Common myeloid progenitor, CD34-positive (primary cell): ENCODE results near the gene CACNA1S.

Experiments used
- CTCF ChIA-PET: fragments of 350-600 bp; sonication (Branson Sonifier 250); formaldehyde crosslinking; loops from one replicate; lab custom pipeline; 2021; ENCODE audit warnings: antibody characterized with exemption; lab: Charles Lee
- POLR2A ChIA-PET: fragments of 350-600 bp; sonication (Branson Sonifier 250); formaldehyde crosslinking; loops from one replicate; lab custom pipeline; 2021; ENCODE audit warnings: antibody characterized with exemption; lab: Charles Lee
- DNase-seq, 3 donors: peaks; one replicate each; pipeline versions ENCODE4 v3.0.0 to v3.0.0-alpha.2; 2013
- H3K27ac ChIP-seq, 2 experiments: 1 replicate in 1 of 2; 2 replicates in 1 of 2; pipeline ENCODE4 v1.7.0; 2013; ENCODE audit warnings: inconsistent platforms in 2 of 2, low read length in 2 of 2, mild to moderate bottlenecking in 2 of 2, low read depth in 1 of 2, moderate library complexity in 1 of 2; ENCODE audit not compliant: severe bottlenecking in 2 of 2, insufficient read depth in 1 of 2, poor library complexity in 1 of 2
- H3K27me3 ChIP-seq, 5 experiments: replicated peaks in 2 of 5; 1 replicate in 3 of 5; 2 replicates in 2 of 5; pipeline versions ENCODE4 v1.6.1 to v1.7.0; 2013; ENCODE audit warnings: low read length in 4 of 5, mild to moderate bottlenecking in 2 of 5, moderate library complexity in 2 of 5, inconsistent platforms in 1 of 5; ENCODE audit not compliant: insufficient read depth in 5 of 5, control insufficient read depth in 4 of 5
- H3K36me3 ChIP-seq, 4 experiments: 1 replicate in 2 of 4; 2 replicates in 2 of 4; pipeline versions ENCODE4 v1.6.1 to v1.7.0; 2013; ENCODE audit warnings: low read length in 3 of 4, control low read depth in 1 of 4, mild to moderate bottlenecking in 1 of 4; ENCODE audit not compliant: control insufficient read depth in 4 of 4, insufficient read depth in 4 of 4
- H3K4me1 ChIP-seq, 4 experiments: 1 replicate in 3 of 4; 2 replicates in 1 of 4; pipeline versions ENCODE4 v1.6.1 to v1.7.1; 2013; ENCODE audit warnings: low read length in 3 of 4, mild to moderate bottlenecking in 3 of 4, control low read depth in 1 of 4, inconsistent platforms in 1 of 4, moderate library complexity in 1 of 4; ENCODE audit not compliant: control insufficient read depth in 4 of 4, insufficient read depth in 4 of 4; ENCODE audit errors: control extremely low read depth in 1 of 4
- H3K4me3 ChIP-seq, 7 experiments: 1 replicate in 4 of 7; 2 replicates in 3 of 7; pipeline versions ENCODE4 v1.5.1 to v1.7.0; 2013; ENCODE audit warnings: mild to moderate bottlenecking in 7 of 7, low read length in 6 of 7, moderate library complexity in 6 of 7, inconsistent platforms in 2 of 7, low read depth in 2 of 7, control low read depth in 1 of 7; ENCODE audit not compliant: insufficient read depth in 4 of 7, control insufficient read depth in 1 of 7; ENCODE audit errors: extremely low read depth in 1 of 7
- H3K9me3 ChIP-seq, 5 experiments: 1 replicate in 4 of 5; 2 replicates in 1 of 5; pipeline versions ENCODE4 v1.6.1 to v1.7.1; 2013; ENCODE audit warnings: low read length in 4 of 5, mild to moderate bottlenecking in 2 of 5, inconsistent platforms in 1 of 5, low read depth in 1 of 5, moderate library complexity in 1 of 5; ENCODE audit not compliant: control insufficient read depth in 4 of 5, insufficient read depth in 2 of 5; ENCODE audit errors: control extremely low read depth in 1 of 5
- WGBS: methylation state at CpG from one replicate; pipeline ENCODE4 v1.1.5; 2013; ENCODE audit not compliant: insufficient coverage; 5-methylcytosine and 5-hydroxymethylcytosine counted together

The CACNA1S gene

DNA sequence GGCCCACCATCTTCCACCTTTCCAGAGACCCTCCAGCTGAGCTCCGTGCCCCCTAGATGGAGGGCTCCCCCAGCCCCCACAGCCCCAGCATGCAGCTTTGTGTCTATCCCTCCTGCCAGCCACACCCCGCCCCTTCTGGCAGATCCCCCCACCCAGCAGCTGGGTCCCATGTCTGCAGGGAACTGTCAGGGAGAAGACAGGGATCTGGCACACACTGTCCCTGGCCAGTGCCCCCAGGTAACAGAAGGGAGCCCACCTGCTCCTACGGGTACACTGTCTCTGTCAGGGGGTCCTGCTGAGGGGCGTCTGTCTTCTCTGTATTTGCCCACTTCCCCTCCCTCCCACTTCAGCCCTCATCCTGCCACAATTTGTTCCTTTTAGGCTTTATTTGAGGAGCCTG is 77.6 kb downstream of the CACNA1S start:
- no peak overlapping the region for H3K27ac ChIP-seq
- ChIA-PET POLR2A (no interaction called here), CTCF (interaction anchor here (1.0 to 12.4 kb wide), 6 partner anchors 8 to 63 kb away, joined by 4 to 133 read pairs (median 6); partner anchors contain the start of gene KIF21B)
- no peaks in the 10 kb centered on the region for H3K27me3 ChIP-seq
- H3K4me1 ChIP-seq: peaks cover 0 to 5% (median 0%) of the 10 kb centered on the region in 4 experiments
- H3K36me3 ChIP-seq: no peaks in the 10 kb centered on the region
- H3K4me3 ChIP-seq: no peak overlapping the region
- H3K9me3 ChIP-seq: no peaks in the 10 kb centered on the region
- no peak for DNase-seq
- 83% methylated on average over 2 of the region's 4 CpGs for WGBS

DNA sequence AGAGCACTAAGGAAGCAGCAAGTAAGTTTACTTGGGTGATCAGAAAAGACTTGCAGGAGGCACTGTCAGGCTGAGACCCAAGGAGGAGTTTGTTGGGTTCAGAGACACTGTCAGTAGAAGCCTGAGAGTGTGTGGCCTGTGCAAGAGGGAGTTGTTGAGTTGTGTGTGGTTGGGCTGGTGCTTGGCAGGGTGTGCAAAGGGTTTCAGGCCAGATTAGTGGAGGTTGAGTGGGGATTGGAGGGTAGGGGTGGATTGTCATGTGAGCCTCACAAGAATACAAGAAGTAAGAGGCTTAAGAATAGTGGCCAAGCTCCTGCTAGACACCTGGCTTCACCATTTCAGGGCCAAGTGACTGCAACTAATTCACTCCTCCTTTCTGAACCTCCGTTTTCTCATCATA is 79.8 kb downstream of the CACNA1S start:
- no peaks in the 10 kb centered on the region for H3K36me3 ChIP-seq
- H3K27me3 ChIP-seq: no peaks in the 10 kb centered on the region
- H3K4me3 ChIP-seq: no peak overlapping the region
- ChIA-PET POLR2A (no interaction called here), CTCF (interaction anchor here (1.6 kb wide), 1 partner anchor 12 kb away, joined by 5 read pairs; no protein-coding TSS in a partner anchor)
- no peak for DNase-seq
- no peaks in the 10 kb centered on the region for H3K9me3 ChIP-seq
- peaks cover 0 to 18% (median 8%) of the 10 kb centered on the region in 4 experiments for H3K4me1 ChIP-seq
- no CpG with 5 or more reads among the region's 1 CpG for WGBS
- H3K27ac ChIP-seq: no peak overlapping the region

DNA sequence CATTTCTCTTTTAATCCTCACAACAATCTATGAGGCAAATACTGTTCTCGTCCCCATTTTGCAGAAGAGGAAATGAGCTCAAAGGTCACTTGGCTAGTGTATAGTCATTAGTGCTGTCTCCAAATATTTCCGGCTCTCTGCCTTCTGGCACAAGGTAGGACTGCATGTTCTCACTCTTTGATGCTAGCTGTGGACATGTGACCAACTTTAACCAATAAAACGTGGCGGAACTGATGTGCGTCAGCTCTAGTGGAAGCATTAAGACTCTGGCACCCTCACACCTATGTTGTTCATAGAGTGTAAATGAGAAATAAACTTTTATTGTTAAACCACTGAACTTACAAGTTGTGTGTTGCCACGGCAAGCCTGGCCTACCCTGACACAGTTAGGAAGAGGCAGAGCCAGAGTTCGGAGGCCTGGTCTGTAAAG is 83.8 kb downstream of the CACNA1S start:
- Histone ChIP-seq H3K27me3 (no peaks in the 10 kb centered on the region), H3K36me3 (no peaks in the 10 kb centered on the region), H3K9me3 (no peaks in the 10 kb centered on the region), H3K4me3 (no peak overlapping the region), H3K4me1 (peaks cover 15 to 54% (median 43%) of the 10 kb centered on the region in 4 experiments), H3K27ac (no peak overlapping the region)
- POLR2A ChIA-PET: no interaction called here
- 90% methylated on average over 3 of the region's 7 CpGs for WGBS
- CTCF ChIA-PET: interaction anchor here (1.0 to 7.2 kb wide), 3 partner anchors 8 to 38 kb away, joined by 3 to 133 read pairs (median 6); no protein-coding TSS in a partner anchor
- no peak for DNase-seq

DNA sequence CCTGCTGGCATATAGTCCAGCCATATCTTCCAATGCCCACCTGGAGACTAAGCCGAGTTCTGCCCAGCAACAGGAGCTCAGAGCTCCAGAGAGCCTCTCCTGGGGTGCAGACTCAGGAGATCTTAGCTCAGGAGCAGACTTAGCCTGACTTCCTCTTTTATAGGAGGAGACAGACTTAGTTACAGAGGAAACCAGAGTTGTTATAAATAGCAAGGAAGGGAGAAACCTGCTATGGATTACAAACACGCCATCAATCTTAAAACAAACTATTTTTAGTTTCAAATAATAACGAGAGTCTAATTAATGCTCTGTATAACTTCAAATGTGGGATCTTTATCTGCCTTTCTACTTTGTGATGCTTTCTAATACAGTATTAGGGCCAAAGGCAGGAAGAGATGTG is 85.4 kb downstream of the CACNA1S start:
- peak overlapping the region in 4 of 7 experiments; percentile 22 to 56 (median 41) for H3K4me3 ChIP-seq

DNA sequence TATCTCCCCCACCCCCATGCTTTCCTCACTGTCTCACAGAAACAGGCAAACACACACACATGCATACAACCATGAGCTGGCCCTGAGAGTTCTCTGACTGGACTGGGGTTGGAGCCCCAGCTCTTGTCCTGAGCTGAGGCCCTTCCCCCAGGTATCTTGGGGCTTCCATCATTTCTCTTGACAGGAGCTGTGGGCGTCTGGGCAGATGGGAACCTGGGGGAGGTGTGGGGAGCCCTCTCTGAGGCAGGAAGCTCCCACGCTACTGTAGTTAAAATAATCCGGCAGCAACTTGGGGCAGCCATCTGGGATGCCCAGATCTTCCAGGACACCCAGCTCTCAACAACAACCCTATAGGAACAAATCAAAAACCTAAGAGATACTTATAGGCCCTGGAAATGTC is 86.0 kb downstream of the CACNA1S start:
- CTCF ChIA-PET: interaction anchor here (0.9 to 8.7 kb wide), 11 partner anchors 10 to 1340 kb away, joined by 3 to 133 read pairs (median 6); no protein-coding TSS in a partner anchor

More for the DNA sequence above, 85.4 kb downstream of the CACNA1S start:
- peak; percentile 42 to 74 (median 66) for DNase-seq
- H3K36me3 ChIP-seq: no peaks in the 10 kb centered on the region
- ChIA-PET POLR2A (interaction anchor here (0.7 kb wide), 1 partner anchor 9 kb away, joined by 4 read pairs; no protein-coding TSS in a partner anchor), CTCF (interaction anchor here (1.7 to 8.7 kb wide), 8 partner anchors 11 to 404 kb away, joined by 3 to 133 read pairs (median 24); no protein-coding TSS in a partner anchor)
- no peaks in the 10 kb centered on the region for H3K9me3 ChIP-seq
- no CpG with 5 or more reads among the region's 3 CpGs for WGBS
- H3K4me1 ChIP-seq: peaks cover 20 to 67% (median 57%) of the 10 kb centered on the region in 4 experiments
- H3K27ac ChIP-seq: peak overlapping the region in 1 of 2 experiments; percentile 9
- no peaks in the 10 kb centered on the region for H3K27me3 ChIP-seq

DNA sequence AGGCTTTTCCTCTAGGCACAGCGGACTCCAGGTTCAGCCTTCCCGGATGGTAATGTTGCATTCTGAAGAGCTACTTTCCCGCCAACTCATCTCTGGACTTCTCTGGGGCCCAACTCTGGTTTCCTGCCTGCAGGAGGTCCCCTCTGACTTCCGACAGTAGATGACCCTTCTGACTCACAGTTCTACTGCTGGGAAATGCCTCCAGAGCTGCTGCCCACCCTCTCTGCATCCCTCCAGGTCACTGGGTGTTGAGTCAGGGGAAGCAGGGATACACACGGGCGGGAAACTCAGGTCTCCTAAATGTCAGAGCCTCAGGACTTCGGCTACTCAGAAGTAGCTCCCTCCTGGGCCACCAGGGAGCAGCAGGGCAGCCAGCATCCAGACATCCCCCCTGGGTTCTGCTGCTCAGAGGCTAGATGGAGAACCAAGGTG is 86.6 kb downstream of the CACNA1S start:
- ChIA-PET POLR2A (interaction anchor here (0.6 kb wide), 1 partner anchor 148 kb away, joined by 3 read pairs; no protein-coding TSS in a partner anchor), CTCF (interaction anchor here (0.9 to 8.7 kb wide), 12 partner anchors 10 to 1339 kb away, joined by 3 to 133 read pairs (median 6); no protein-coding TSS in a partner anchor)
- H3K9me3 ChIP-seq: no peaks in the 10 kb centered on the region
- no peaks in the 10 kb centered on the region for H3K36me3 ChIP-seq
- H3K4me1 ChIP-seq: peaks cover 25 to 75% (median 69%) of the 10 kb centered on the region in 4 experiments
- H3K4me3 ChIP-seq: no peak overlapping the region
- peak in 2 of 3 donors; percentile 31 to 37 for DNase-seq
- 62% methylated on average over 7 of the region's 7 CpGs for WGBS
- H3K27me3 ChIP-seq: no peaks in the 10 kb centered on the region
- H3K27ac ChIP-seq: no peak overlapping the region

More for the DNA sequence above, 86.0 kb downstream of the CACNA1S start:
- Histone ChIP-seq H3K27ac (no peak overlapping the region), H3K27me3 (no peaks in the 10 kb centered on the region), H3K4me1 (peaks cover 23 to 68% (median 63%) of the 10 kb centered on the region in 4 experiments), H3K9me3 (no peaks in the 10 kb centered on the region), H3K36me3 (no peaks in the 10 kb centered on the region), H3K4me3 (peak overlapping the region in 3 of 7 experiments; percentile 5 to 52 (median 22))
- POLR2A ChIA-PET: interaction anchor here (0.7 kb wide), 1 partner anchor 9 kb away, joined by 4 read pairs; no protein-coding TSS in a partner anchor
- DNase-seq: no peak
- WGBS: 7% methylated on average over 3 of the region's 3 CpGs

DNA sequence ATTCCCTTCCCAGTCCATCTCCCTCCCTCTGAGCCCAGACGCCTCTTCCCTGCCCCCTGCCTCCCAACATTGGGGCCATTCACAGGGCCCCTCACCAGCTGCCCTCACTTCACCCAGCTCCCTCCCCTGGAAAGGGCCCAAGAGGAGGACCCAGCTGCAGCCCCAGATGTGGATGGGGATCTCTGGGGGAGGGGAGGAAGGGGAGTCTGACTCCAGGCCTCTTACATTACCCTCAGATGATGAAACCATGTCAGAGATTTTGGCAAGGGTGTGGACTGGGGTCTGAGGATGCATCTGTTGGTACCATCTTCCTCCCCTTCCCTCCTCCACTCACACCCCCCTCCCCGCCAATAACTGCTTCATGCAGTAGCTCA is 87.6 kb downstream of the CACNA1S start:
- H3K9me3 ChIP-seq: no peaks in the 10 kb centered on the region
- H3K27me3 ChIP-seq: no peaks in the 10 kb centered on the region
- ChIA-PET POLR2A (no interaction called here), CTCF (interaction anchor here (1.4 to 8.7 kb wide), 6 partner anchors 9 to 52 kb away, joined by 4 to 133 read pairs (median 38); no protein-coding TSS in a partner anchor)
- no peaks in the 10 kb centered on the region for H3K36me3 ChIP-seq
- H3K4me1 ChIP-seq: peaks cover 31 to 84% (median 79%) of the 10 kb centered on the region in 4 experiments
- H3K27ac ChIP-seq: no peak overlapping the region
- no peak overlapping the region for H3K4me3 ChIP-seq
- DNase-seq: no peak
- WGBS: 100% methylated on average over 1 of the region's 2 CpGs
